Liver (tissue), 3 donors: ENCODE measurements around the gene MAP7D1.

ENCODE experiments used
- CTCF ChIP-seq: fragments of 150-350 bp; IDR thresholded peaks from 2 replicates; pipeline ENCODE4 v1.5.1; 2017; ENCODE audit warnings: improper control_type of control experiment, low read depth, low read length; ENCODE audit not compliant: missing input control
- REST ChIP-seq: IDR thresholded peaks from 2 replicates; pipeline ENCODE4 v1.6.1; 2016; ENCODE audit warnings: antibody characterized with exemption, mild to moderate bottlenecking
- SP1 ChIP-seq: IDR thresholded peaks from 2 replicates; pipeline ENCODE4 v1.6.1; 2018; ENCODE audit warnings: antibody characterized with exemption, mild to moderate bottlenecking
- TAF1 ChIP-seq: conservative IDR thresholded peaks from 2 replicates; pipeline ENCODE4 v1.6.1; 2016; ENCODE audit warnings: antibody characterized with exemption, mild to moderate bottlenecking
- TF ChIP-seq, protein P1 (sequence below): IDR thresholded peaks from 2 replicates; pipeline ENCODE4 v1.6.1; 2016; ENCODE audit warnings: antibody characterized with exemption
- donor health status: healthy.
- donor health status: healthy.

DNA sequence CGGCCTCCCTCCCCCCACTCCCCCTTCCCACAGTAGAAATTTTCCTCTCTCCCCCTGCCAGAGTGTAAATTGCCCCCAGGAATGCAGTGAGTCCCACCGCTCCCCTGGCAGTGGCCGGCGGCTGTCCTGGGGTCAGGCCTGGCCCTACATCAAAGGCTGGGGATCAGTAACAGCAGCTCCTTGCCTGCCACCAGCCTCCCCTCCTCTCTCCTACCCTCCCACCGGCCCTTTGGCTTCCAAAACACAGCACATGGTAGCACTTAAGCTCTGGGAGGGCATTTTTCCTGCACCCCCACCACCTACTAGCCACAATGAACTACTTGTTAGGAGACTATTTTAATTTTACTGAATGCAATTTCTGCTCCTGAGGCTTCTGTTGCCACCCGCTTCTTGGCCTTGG lies 21.9 kb upstream of the MAP7D1 start:
- no peak for TF ChIP-seq SP1
- TF ChIP-seq CTCF, result no peak
- no peak for TF ChIP-seq REST
- no peak for TF ChIP-seq TAF1
- TF ChIP-seq, protein P1, sequence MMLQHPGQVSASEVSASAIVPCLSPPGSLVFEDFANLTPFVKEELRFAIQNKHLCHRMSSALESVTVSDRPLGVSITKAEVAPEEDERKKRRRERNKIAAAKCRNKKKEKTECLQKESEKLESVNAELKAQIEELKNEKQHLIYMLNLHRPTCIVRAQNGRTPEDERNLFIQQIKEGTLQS, result no peak
